GM18870 (cell line): ENCODE data around the gene COX6A1.
A peak's percentile ranks its signal among the peaks of the same experiment; 100 is the strongest.

Experiments
- ATAC-seq: cut with Tn5 transposase; IDR thresholded peaks from one replicate; pipeline ENCODE4 v1.9.1; 2021; ENCODE audit warnings: moderate library complexity; ENCODE audit not compliant: unreplicated experiment

The COX6A1 gene

GRCh38 chr12:120437735-120438494 lies at the start of gene COX6A1:
TSS of gene COX6A1 (plus strand) at chr12:120438113. CDS start at chr12:120438127, 14 bp downstream.
- ATAC-seq: peak; percentile 98

GRCh38 chr12:120388691-120389481 lies 49.0 kb upstream of the COX6A1 start:
- no peak for ATAC-seq

- no peak for ATAC-seq
Observed at GRCh38 chr12:120390540-120391120, 47.3 kb upstream of the COX6A1 start.

- ATAC-seq: no peak
Observed at GRCh38 chr12:120394483-120395367, 43.2 kb upstream of the COX6A1 start.

GRCh38 chr12:120397824-120398540 lies 39.9 kb upstream of the COX6A1 start:
- no peak for ATAC-seq

GRCh38 chr12:120399531-120399930 lies 38.4 kb upstream of the COX6A1 start:
- no peak for ATAC-seq

GRCh38 chr12:120402217-120402616 lies 35.7 kb upstream of the COX6A1 start:
- ATAC-seq: no peak

GRCh38 chr12:120403869-120404268 lies 34.0 kb upstream of the COX6A1 start:
- no peak for ATAC-seq

GRCh38 chr12:120404271-120404670 lies 33.6 kb upstream of the COX6A1 start:
- ATAC-seq: no peak

GRCh38 chr12:120406069-120406468 lies 31.8 kb upstream of the COX6A1 start:
- ATAC-seq: no peak

- ATAC-seq: no peak
Observed at GRCh38 chr12:120406553-120406952, 31.4 kb upstream of the COX6A1 start.

- ATAC-seq: no peak
Observed at GRCh38 chr12:120408771-120409170, 29.1 kb upstream of the COX6A1 start.

- ATAC-seq: no peak
Observed at GRCh38 chr12:120412421-120412820, 25.5 kb upstream of the COX6A1 start.

GRCh38 chr12:120413901-120414695 lies 23.8 kb upstream of the COX6A1 start:
- no peak for ATAC-seq

GRCh38 chr12:120416490-120417216 lies 21.3 kb upstream of the COX6A1 start:
- no peak for ATAC-seq

GRCh38 chr12:120417917-120418580 lies 19.9 kb upstream of the COX6A1 start:
- no peak for ATAC-seq

GRCh38 chr12:120421701-120422100 lies 16.2 kb upstream of the COX6A1 start:
- no peak for ATAC-seq

GRCh38 chr12:120422892-120423456 lies 14.9 kb upstream of the COX6A1 start:
- ATAC-seq: no peak
